ENCODE data around the gene ZNF24.

Gene ZNF24

GRCh38 chr18:35296060-35296459 is 48.2 kb downstream of the ZNF24 start:
- DNase-seq (ENCODE audit: low read depth), result no peak

DNA sequence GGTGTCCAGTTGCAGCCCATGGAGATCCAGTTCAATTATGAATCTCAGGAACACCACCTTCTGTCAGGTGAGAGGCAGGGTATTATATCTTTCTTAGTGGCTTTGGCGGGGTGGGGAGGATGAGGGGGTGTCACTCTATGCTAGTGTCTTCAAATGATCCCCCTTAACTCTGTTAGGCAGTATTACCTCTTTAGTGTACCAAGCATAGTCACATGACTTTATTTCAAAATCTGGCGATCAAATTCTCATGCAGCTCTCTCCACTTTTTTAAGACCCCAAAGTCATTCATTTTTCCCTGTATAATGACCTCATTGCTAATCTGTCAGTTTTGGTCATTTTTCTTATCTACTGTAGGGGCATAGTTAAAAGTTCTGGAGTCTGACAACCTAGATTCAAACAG is 53.1 kb downstream of the ZNF24 start:
- DNase-seq (ENCODE audit: low read depth), result no peak

GRCh38 chr18:35290094-35290735 is 54.0 kb downstream of the ZNF24 start, which contains the start of gene ZSCAN30:
Gene ZSCAN30, minus strand, starts transcription at chr18:35290229. Its CDS starts 25,877 bp downstream, at chr18:35264352.
- peak; percentile 92 for DNase-seq (ENCODE audit: low read depth)

GRCh38 chr18:35289727-35290093 is 54.5 kb downstream of the ZNF24 start:
- no peak for DNase-seq (ENCODE audit: low read depth)

GRCh38 chr18:35289293-35289692 is 54.9 kb downstream of the ZNF24 start:
- DNase-seq (ENCODE audit: low read depth), result no peak

- DNase-seq (ENCODE audit: low read depth), result no peak
Observed at GRCh38 chr18:35284841-35285240, 59.4 kb downstream of the ZNF24 start.

- DNase-seq (ENCODE audit: low read depth), result no peak
Observed at GRCh38 chr18:35283923-35284794, 60.1 kb downstream of the ZNF24 start.

- peak; percentile 80 for DNase-seq (ENCODE audit: low read depth)
Observed at GRCh38 chr18:35282353-35282752, 61.9 kb downstream of the ZNF24 start.
